Sigmoid colon (tissue), 7 donors: ENCODE measurements around the gene ATF5. TPM values are rescaled to one million over a fixed set of nuclear protein-coding genes. Genes with fewer than 3 reads are reported as not detected.
A peak's percentile ranks its signal among the peaks of the same experiment; 100 is the strongest.
"Not testable (repeated sequence)": the region's sequence is repeated elsewhere in the genome, so short reads cannot be mapped to it uniquely, and the experiment has no call there.

Source experiments
- DNase-seq: peaks from one replicate; pipeline ENCODE4 v3.0.0-alpha.2; 2019
- H3K27ac ChIP-seq, 4 donors: fragments of 200-600 bp; sonication (generic); one replicate each; pipeline ENCODE4 v1.5.1; 2016 to 2019; ENCODE audit warnings: mild to moderate bottlenecking in 1 of 4
- H3K27me3 ChIP-seq, 3 donors: fragments of 200-600 bp; sonication (generic); one replicate each; pipeline ENCODE4 v1.5.1; 2019; ENCODE audit warnings: mild to moderate bottlenecking in 1 of 3
- H3K36me3 ChIP-seq, 4 donors: fragments of 200-600 bp; sonication (generic); one replicate each; pipeline ENCODE4 v1.5.1; 2016 to 2019
- H3K4me1 ChIP-seq, 4 donors: fragments of 200-600 bp; sonication (generic); one replicate each; pipeline ENCODE4 v1.5.1; 2017 to 2019
- H3K4me3 ChIP-seq, 4 donors: fragments of 200-600 bp; sonication (generic); one replicate each; pipeline ENCODE4 v1.5.1; 2017 to 2019; ENCODE audit warnings: mild to moderate bottlenecking in 2 of 4, moderate library complexity in 1 of 4
- H3K9me3 ChIP-seq, 4 donors: fragments of 200-600 bp in 3 of 4; sonication (generic) in 3 of 4; one replicate each; pipeline versions ENCODE4 v1.5.1 to v1.6.1; 2013 to 2019
- EP300 ChIP-seq, 4 donors: sonication (generic); formaldehyde crosslinking; IDR thresholded peaks; one replicate each; pipeline ENCODE4 v1.6.1; 2017; ENCODE audit warnings: antibody characterized with exemption in 4 of 4
- POLR2A ChIP-seq, 2 donors: fragments of 450-650 bp; IDR thresholded peaks; one replicate each; pipeline ENCODE4 v1.6.1; 2016; ENCODE audit warnings: antibody characterized with exemption in 2 of 2, mild to moderate bottlenecking in 2 of 2, moderate library complexity in 2 of 2
- POLR2AphosphoS5 ChIP-seq, 4 donors: sonication (generic); formaldehyde crosslinking; IDR thresholded peaks; one replicate each; pipeline ENCODE4 v1.6.1; 2017; ENCODE audit warnings: antibody characterized with exemption in 4 of 4
- WGBS, 2 donors: extraction: QIAGEN DNeasy Blood & Tissue Kit; methylation state at CpG; one replicate each; pipeline ENCODE4 v1.1.7; 2013; 5-methylcytosine and 5-hydroxymethylcytosine counted together
- intact Hi-C: fragments of 100-400 bp; cut with DNase I; formaldehyde crosslinking; loops from one replicate; pipeline ENCODE4 v1.15.1; 2023
- polyA plus RNA-seq, 3 donors: library from polyadenylated mRNA; stranded (reverse); fragments of 200-250 nt; gene quantifications; one replicate each; pipeline ENCODE4 v1.2.3, GENCODE V29; 2013
- total RNA-seq, 4 donors: library from RNA; depleted of rRNA; stranded (reverse); fragments of >200 nt; gene quantifications; one replicate each; pipeline ENCODE4 v1.1.0, GENCODE V29; 2016
- TF ChIP-seq, protein P1 (sequence below), 4 experiments: fragments of 450-650 bp in 3 of 4; fragments of 200-600 bp in 1 of 4; IDR thresholded peaks; one replicate each; pipeline ENCODE4 v1.5.1; 2016 to 2019; ENCODE audit warnings: antibody characterized with exemption in 4 of 4, mild to moderate bottlenecking in 3 of 4, moderate library complexity in 2 of 4
- donor health status: healthy with polysubstance abuse.
- donor health status: Bipolar disorder and iron deficiency.
- donor health status: healthy.

ATF5 gene
- total and polyA plus RNA-seq, 7 donors = 5.3 to 42.3 (median 7.1) TPM

DNA sequence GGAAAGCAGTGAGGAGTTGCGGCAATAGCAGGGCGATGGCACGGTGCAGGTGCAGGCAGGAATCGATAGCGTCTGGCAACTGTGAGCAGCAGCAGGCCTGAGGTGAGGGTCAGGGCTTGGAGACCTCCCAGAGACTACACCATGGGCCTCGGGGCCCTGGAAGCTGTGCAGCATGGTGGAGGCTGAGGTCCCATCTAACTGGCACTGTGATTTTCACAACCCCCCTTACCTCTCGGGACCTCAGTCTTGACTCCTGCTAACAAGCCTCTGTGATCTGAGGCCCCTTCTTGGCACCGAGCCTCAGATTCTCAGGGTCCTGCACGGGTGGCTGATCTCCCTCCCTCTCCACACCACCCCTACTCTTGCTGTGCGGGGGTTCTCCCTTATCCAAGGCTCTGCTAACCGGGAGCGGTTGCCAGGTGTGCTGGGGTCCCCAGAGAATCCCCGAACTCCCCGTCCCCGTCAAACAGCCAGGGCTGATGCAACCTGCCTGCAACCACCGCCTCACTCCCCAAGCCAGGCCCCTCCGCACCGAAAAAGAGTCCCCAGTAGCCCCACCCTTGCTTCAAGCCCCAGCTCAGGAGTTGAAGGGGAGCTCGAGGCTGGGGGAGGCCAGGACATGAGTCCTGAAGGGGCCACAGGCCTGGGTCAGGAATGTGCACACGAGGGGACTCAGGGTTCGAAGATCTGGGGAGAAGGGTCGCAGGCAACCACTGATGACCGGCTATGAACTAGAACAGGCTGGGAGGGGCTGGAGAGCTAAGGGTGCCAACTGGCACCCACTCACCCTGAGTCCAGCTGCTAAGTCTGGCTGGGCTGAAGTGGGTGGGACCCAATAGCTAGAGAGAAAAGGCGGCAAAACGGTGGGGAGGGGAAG, 4.8 kb upstream of the ATF5 start:
- no peaks in the 10 kb centered on the region for H3K27me3 ChIP-seq
- no peak for TF ChIP-seq POLR2A (IDR thresholded peaks at IDR 0.05)
- TF ChIP-seq POLR2AphosphoS5 (IDR thresholded peaks at IDR 0.05) = no peak
- TF ChIP-seq, protein P1, sequence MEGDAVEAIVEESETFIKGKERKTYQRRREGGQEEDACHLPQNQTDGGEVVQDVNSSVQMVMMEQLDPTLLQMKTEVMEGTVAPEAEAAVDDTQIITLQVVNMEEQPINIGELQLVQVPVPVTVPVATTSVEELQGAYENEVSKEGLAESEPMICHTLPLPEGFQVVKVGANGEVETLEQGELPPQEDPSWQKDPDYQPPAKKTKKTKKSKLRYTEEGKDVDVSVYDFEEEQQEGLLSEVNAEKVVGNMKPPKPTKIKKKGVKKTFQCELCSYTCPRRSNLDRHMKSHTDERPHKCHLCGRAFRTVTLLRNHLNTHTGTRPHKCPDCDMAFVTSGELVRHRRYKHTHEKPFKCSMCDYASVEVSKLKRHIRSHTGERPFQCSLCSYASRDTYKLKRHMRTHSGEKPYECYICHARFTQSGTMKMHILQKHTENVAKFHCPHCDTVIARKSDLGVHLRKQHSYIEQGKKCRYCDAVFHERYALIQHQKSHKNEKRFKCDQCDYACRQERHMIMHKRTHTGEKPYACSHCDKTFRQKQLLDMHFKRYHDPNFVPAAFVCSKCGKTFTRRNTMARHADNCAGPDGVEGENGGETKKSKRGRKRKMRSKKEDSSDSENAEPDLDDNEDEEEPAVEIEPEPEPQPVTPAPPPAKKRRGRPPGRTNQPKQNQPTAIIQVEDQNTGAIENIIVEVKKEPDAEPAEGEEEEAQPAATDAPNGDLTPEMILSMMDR (IDR thresholded peaks at IDR 0.05) = no peak
- no peak for TF ChIP-seq EP300 (IDR thresholded peaks at IDR 0.05)
- WGBS, 2 donors = 85 to 88% methylated on average over 25 of the region's 25 CpGs
- no peak overlapping the region for H3K27ac ChIP-seq
- no peaks in the 10 kb centered on the region for H3K9me3 ChIP-seq
- H3K36me3 ChIP-seq = peaks cover 4 to 65% (median 15%) of the 10 kb centered on the region in 4 donors
- H3K4me3 ChIP-seq = no peak overlapping the region
- no peak for DNase-seq
- intact Hi-C loops = no loop called here
- H3K4me1 ChIP-seq = peaks cover 0 to 35% (median 27%) of the 10 kb centered on the region in 4 donors

DNA sequence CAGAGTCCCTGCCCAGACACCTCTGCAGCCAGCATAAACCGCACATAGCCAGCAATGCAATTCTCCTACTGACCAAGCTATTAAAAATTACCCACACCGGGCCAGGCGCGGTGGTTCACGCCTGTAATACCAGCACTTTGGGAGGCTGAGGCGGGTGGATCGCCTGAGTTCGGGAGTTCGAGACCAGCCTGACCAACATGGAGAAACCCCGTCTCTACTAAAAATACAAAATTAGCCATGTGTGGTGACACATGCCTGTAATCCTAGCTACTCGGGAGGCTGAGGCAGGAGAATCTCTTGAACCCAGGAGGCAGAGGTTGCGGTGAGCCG, 4.2 kb upstream of the ATF5 start:
- Histone ChIP-seq H3K4me1 (peaks cover 0 to 35% (median 28%) of the 10 kb centered on the region in 4 donors), H3K36me3 (peaks cover 4 to 65% (median 15%) of the 10 kb centered on the region in 4 donors)
- DNase-seq, H3K4me3 ChIP-seq, H3K9me3 ChIP-seq, H3K27me3 ChIP-seq, intact Hi-C loops, H3K27ac ChIP-seq: not testable (repeated sequence)
- WGBS, 2 donors = 93 to 94% methylated on average over 13 of the region's 13 CpGs

DNA sequence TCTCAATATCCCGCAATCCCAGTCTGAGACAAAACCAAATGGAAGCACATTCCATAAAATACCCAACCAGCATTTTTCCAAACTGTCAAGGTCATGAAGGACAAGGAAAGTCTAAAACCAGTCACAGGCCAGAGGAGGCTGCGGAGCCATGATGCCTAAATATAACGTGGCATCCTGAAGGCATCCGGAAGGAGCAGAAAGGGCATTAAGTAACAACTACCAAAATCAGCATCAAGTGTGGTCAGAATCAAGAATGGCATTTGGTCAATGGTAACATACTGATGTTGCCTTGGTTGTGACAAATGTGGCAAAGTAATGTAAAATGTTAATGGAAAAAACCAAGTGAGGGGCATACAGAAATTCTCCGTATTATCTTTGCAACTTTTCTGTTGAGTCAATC, 3.5 kb upstream of the ATF5 start:
- no peak for DNase-seq
- peaks cover 4 to 62% (median 15%) of the 10 kb centered on the region in 4 donors for H3K36me3 ChIP-seq
- TF ChIP-seq POLR2A (IDR thresholded peaks at IDR 0.05) (no peak), POLR2AphosphoS5 (IDR thresholded peaks at IDR 0.05) (no peak)
- TF ChIP-seq, protein P1 (IDR thresholded peaks at IDR 0.05) = no peak

DNA sequence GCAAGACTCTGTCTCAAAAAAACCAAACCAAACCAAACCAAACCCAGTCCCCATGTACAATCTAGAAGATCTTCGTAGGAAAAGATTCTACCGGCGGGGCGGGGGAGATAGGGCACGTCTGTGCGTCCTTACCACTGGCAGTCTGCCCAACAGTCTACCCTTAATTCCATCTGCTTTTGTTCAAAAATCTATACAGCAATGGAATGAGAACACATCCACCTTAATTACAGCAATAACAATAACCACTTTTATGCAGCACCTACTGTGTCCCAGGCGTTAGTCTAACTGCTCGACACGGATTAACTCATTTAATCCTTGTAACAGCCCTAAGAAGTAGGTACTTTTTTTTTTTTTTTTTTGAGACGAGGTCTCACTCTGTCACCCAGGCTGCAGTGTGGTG, 2.5 kb upstream of the ATF5 start:
- peaks cover 4 to 52% (median 12%) of the 10 kb centered on the region in 4 donors for H3K36me3 ChIP-seq
- H3K9me3 ChIP-seq = no peaks in the 10 kb centered on the region
- TF ChIP-seq POLR2A (IDR thresholded peaks at IDR 0.05) (no peak), EP300 (IDR thresholded peaks at IDR 0.05) (no peak), POLR2AphosphoS5 (IDR thresholded peaks at IDR 0.05) (no peak)
- TF ChIP-seq, protein P1 (IDR thresholded peaks at IDR 0.05) = no peak
- no peak overlapping the region for H3K27ac ChIP-seq
- intact Hi-C loops = no loop called here
- no peaks in the 10 kb centered on the region for H3K27me3 ChIP-seq
- DNase-seq = no peak
- peaks cover 0 to 35% (median 30%) of the 10 kb centered on the region in 4 donors for H3K4me1 ChIP-seq
- 93 to 94% methylated on average over 10 of the region's 10 CpGs for whole genome bisulfite sequencing, 2 donors
- no peak overlapping the region for H3K4me3 ChIP-seq

More for the DNA sequence above, 3.5 kb upstream of the ATF5 start:
- Histone ChIP-seq H3K27ac (no peak overlapping the region), H3K9me3 (no peaks in the 10 kb centered on the region), H3K27me3 (no peaks in the 10 kb centered on the region), H3K4me1 (peaks cover 0 to 35% (median 30%) of the 10 kb centered on the region in 4 donors), H3K4me3 (no peak overlapping the region)
- 95 to 97% methylated on average over 5 of the region's 5 CpGs for WGBS, 2 donors
- intact Hi-C loops = no loop called here

DNA sequence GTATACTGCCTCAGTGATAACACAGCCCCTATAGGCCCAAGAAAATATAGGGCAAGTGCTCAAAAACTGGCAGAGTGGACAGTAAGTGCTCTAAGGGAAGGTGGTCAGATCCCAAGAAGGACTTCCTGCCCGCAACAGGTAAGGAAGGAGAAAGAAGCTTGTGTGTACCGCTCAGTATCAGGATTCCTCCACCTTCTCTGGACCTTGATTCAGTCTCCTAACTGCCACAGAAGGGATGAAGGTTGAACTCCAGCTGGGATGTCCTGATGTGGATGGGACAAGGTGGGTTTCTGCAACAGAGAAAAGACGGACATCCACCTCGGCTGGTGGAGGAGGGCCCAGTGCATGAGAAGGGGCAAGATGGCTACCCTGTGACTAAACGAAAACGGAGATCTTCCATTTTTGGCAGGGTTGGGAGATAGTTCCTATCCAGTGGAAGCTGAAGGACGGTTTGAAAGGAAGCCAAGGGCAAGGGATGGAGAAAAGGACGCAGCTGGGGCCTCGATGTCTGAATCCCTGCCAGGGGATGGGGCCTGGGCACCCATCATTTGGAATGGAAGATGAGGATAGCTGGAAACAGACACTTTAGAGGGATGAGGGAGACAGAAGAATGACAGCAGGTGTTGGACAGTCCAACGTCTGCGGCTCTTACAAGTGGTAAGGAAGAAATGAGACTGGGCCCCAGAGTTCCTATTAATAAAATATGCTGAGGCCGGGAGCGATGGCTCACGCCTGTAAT, 1.3 kb upstream of the ATF5 start:
- no peak for TF ChIP-seq EP300 (IDR thresholded peaks at IDR 0.05)
- TF ChIP-seq POLR2AphosphoS5 (IDR thresholded peaks at IDR 0.05) = no peak
- no peak for TF ChIP-seq POLR2A (IDR thresholded peaks at IDR 0.05)
- TF ChIP-seq, protein P1 (IDR thresholded peaks at IDR 0.05) = no peak
- Histone ChIP-seq H3K27me3 (no peaks in the 10 kb centered on the region), H3K9me3 (no peaks in the 10 kb centered on the region), H3K4me1 (peaks cover 0 to 35% (median 30%) of the 10 kb centered on the region in 4 donors), H3K27ac (peak overlapping the region in 3 of 4 donors; percentile 92 to 96 (median 92)), H3K36me3 (peaks cover 4 to 41% (median 11%) of the 10 kb centered on the region in 4 donors), H3K4me3 (peak overlapping the region in 1 of 4 donors; percentile 97)
- intact Hi-C loops = no loop called here
- no peak for DNase-seq
- WGBS, 2 donors = 88 to 89% methylated on average over 14 of the region's 14 CpGs
